Stimulated activated CD4-positive, alpha-beta T cell treated with anti-CD3 and anti-CD28 coated beads, Interleukin-12 subunit alpha, Interleukin-12 subunit beta, amount 100 ng/mL, for 24 hours (primary cell): ENCODE data around the gene KCNJ11.

Experiments
- DNase-seq, 2 experiments: peaks; one replicate each; pipeline ENCODE4 v3.0.0-alpha.2; 2020; ENCODE audit warnings: low read depth in 2 of 2

The KCNJ11 gene

DNA sequence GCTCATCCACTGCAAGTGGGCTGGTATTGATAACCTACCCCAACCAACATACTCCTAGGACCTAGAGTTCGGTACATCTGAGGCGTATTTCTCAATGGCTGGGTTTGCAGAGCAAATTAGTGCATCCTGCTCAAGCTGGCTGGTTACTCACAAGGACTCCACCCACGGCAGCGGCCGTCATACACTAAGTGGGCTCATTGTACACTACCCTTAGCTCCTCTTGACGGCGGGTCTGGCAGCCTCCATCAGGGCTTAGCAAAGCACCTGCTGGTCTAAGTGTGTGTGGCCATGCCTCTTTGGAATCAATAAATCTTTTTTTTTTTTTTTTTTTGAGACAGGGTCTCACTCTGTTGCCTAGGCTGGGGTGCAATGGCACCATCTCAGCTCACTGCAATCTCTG lies 20.2 kb upstream of the KCNJ11 start:
- DNase-seq, result no peak

- DNase-seq, result no peak
Measured at GRCh38 chr11:17408026-17408425, 19.6 kb upstream of the KCNJ11 start.

GRCh38 chr11:17407575-17407974 lies 19.1 kb upstream of the KCNJ11 start:
- no peak for DNase-seq

DNA sequence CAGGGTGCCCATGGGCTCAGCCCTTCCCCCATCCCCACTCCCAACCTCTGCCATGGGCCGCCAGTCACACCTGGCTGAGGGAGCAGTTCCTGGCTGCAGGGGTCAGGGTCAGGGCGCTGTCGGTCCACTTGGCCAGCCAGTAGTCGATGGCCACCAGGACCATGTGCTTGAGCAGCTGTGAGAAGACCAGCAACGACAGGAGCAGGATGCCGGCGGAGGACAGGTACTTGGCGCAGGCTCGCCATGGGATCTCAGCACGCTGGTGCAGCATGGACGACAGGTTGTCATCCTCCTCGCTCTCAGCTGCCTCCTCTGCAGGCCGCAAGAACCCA lies 18.3 kb upstream of the KCNJ11 start:
- DNase-seq, result no peak

DNA sequence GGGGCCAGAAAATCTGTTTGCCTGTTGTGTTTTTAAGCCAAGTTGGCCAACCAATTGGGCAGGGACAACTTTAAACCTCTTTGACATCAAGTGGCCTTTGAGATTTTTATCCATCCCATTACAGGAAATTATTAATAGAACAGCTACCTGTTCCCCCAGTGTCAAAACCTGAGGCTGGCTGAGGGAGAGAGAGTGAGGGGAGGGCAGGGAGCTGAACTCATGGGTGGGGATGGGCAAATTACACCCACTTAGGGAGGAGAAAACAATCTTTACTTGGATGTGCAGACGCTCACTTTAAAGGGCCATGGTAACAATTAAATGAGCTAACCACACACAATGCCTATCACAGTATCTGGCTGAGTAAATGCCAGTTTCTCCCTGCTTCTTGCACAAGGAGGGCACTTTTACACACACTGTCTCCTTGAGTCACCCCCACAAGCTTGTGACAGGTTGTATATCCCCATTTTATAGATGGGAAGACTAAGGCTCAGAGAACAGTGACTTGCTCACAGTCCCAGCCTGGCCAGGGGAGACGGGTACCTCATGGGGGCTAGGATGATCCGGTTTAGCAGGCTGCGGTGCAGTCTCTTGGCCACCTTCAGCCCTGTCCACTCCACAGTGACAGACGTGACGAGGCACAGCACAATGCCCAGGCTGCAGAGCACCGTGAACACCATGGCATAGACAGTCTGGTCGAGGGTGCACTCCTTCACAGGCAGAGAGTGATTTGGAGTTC lies 17.8 kb upstream of the KCNJ11 start:
- no peak for DNase-seq

- no peak for DNase-seq
Measured at GRCh38 chr11:17405232-17406005, 17.0 kb upstream of the KCNJ11 start.

- DNase-seq, result no peak
Measured at GRCh38 chr11:17403980-17404759, 15.7 kb upstream of the KCNJ11 start.

GRCh38 chr11:17402486-17402885 lies 14.0 kb upstream of the KCNJ11 start:
- no peak for DNase-seq

GRCh38 chr11:17401841-17402240 lies 13.4 kb upstream of the KCNJ11 start:
- DNase-seq, result no peak

DNA sequence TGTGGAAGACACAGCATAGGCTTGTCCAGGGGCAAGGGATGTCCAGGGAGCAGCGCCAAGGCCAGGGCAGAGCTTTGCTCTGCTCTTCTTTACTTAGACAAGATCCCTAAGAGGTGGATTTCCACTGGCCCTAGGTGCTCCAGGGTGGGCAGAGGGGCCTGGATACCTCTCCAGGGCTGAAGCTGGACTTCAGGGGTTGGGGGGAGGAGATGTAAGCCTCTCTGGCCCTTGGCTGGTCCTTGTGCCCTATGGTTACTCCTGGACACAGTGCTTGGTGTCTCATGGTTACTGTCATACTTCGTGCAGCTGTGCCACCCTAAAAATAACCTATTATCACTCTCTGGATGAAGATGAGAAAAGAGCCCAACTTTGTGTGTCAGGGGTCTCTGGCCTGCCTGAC lies 12.9 kb upstream of the KCNJ11 start:
- no peak for DNase-seq

GRCh38 chr11:17400048-17400775 lies 11.8 kb upstream of the KCNJ11 start:
- DNase-seq, result no peak

GRCh38 chr11:17399236-17399635 lies 10.8 kb upstream of the KCNJ11 start:
- no peak for DNase-seq

- no peak for DNase-seq
Measured at GRCh38 chr11:17397311-17398002, 9.0 kb upstream of the KCNJ11 start.

DNA sequence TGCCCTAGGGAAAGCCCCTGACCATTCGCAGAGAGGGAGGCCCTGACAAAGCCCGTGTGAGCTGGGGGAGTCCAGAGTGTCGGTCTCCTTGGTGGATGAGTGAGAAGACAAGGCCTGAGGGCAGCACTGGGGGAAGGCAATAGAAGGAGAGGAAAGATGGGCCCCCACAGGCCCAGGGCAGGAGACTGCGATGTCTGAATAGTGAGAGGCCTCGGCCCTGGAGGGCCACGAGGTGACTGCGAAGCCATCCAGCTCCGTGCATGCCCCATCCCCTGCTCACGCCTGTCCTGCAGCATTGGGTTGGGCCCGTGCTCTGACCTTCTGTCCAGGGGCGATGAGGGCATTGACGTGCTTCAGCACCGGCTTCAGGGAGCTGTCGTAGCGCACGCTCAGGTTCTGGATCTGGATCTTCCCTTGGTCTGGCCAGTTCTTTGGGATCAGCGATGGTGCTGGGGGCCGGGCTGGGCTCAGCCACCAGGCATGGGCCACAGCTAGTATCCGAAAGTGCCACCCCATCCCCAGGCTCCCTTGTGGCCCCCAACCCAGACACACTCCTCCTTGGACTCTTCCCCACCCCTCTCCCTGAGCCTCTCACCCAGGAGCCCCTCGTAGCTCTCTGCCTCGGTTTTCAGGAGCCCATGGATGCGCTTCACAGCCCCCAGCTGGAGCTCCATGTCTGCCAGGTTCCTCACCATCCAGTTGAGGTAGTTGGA lies 8.3 kb upstream of the KCNJ11 start:
- DNase-seq, result no peak

- DNase-seq, result no peak
Measured at GRCh38 chr11:17395978-17396377, 7.5 kb upstream of the KCNJ11 start.

DNA sequence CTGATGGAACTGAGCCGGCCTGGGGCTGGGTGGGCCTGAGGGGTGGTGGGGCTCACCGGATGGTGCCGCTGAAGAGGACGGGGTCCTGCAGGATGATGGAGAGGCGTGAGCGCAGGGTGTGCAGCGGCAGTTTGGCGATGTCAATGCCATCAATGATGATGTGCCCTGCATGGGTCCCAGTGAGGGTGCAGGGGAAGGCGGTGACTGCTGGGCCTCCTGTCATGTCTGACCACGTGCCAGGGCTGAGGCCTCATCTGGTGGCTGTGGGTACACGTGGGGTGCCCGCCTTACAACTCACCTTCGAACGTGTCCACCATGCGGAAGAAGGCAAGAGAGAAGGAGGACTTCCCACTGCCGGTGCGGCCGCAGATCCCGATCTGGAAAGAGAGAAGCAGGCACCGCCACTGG lies 7.1 kb upstream of the KCNJ11 start:
- DNase-seq, result no peak

GRCh38 chr11:17394743-17395390 lies 6.4 kb upstream of the KCNJ11 start:
- no peak for DNase-seq

GRCh38 chr11:17393472-17393871 lies 5.0 kb upstream of the KCNJ11 start:
- DNase-seq, result no peak

DNA sequence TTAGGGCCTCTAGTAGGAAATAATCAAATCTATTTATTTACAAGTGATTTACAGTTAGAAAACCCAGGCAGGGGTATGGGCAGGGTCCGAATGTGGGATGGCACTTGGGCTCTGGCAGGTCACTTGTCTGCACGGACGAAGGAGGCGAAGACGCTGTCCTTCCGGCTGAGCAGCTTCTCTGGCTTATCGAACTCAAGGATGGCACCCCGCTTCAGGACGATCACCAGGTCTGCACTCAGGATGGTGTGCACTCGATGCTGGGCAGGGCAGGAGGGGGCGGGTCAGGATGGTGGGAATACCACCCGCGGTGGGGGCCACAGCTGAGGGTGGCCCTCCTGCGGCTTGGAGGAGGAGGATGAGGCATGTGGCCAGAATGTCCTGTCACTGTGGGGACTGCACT lies 4.4 kb upstream of the KCNJ11 start:
- no peak for DNase-seq
